ENCODE results near the gene ZMYND19. TPM values are rescaled to one million over a fixed set of nuclear protein-coding genes. Genes with fewer than 3 reads are reported as not detected.
A peak's percentile ranks its signal among the peaks of the same experiment; 100 is the strongest.

Gene ZMYND19
- total RNA-seq, 1 donor from 2014 or later = 11.6 TPM

GRCh38 chr9:137612741-137613142 lies 22.4 kb upstream of the ZMYND19 start:
- Histone ChIP-seq H3K9me3 (replicated peaks) (no peaks in the 10 kb centered on the region), H3K4me3 (no peak overlapping the region), H3K27ac (replicated peaks) (peak overlapping the region; percentile 59), H3K4me1 (peaks cover 46% of the 10 kb centered on the region), H3K36me3 (peaks cover 37% of the 10 kb centered on the region), H3K27me3 (ENCODE audit: low read depth) (no peaks in the 10 kb centered on the region)
- DNase-seq = no peak
- intact Hi-C loops (cut with micrococcal nuclease) = no loop called here
- no peak for TF ChIP-seq CTCF (IDR thresholded peaks at IDR 0.05; ENCODE audit: borderline replicate concordance)

GRCh38 chr9:137611623-137612609 lies 21.6 kb upstream of the ZMYND19 start:
- Histone ChIP-seq H3K9me3 (replicated peaks) (no peaks in the 10 kb centered on the region), H3K27ac (replicated peaks) (peak overlapping the region; percentile 59), H3K4me3 (no peak overlapping the region), H3K27me3 (ENCODE audit: low read depth) (no peaks in the 10 kb centered on the region), H3K36me3 (peaks cover 37% of the 10 kb centered on the region), H3K4me1 (peaks cover 46% of the 10 kb centered on the region)
- intact Hi-C loops (cut with micrococcal nuclease) = no loop called here
- DNase-seq = no peak
- TF ChIP-seq CTCF (IDR thresholded peaks at IDR 0.05; ENCODE audit: borderline replicate concordance) = no peak

DNA sequence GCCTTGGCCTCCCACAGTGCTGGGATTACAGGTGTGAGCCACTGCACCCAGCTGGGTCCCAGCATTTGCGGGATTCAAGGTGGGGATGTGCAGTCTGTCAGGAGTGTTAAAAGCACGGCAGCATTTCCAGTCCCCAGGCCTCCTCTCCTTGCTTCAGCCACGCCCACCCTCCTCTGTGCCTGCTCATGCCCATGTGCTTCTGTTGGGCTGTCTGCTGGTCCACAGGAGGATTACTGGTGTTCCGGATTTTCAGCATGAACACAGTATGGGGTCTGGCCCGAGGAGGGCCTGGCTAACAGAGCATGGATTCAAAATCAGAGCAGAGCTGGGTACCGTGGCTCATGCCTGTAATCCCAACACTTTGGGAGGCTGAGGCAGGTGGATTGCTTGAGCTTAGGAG lies 20.6 kb upstream of the ZMYND19 start:
- H3K27ac ChIP-seq (replicated peaks) = no peak overlapping the region
- no peak for TF ChIP-seq CTCF (IDR thresholded peaks at IDR 0.05; ENCODE audit: borderline replicate concordance)
- intact Hi-C loops (cut with micrococcal nuclease) = no loop called here
- DNase-seq = no peak
- H3K4me3 ChIP-seq = no peak overlapping the region
- H3K27me3 ChIP-seq (ENCODE audit: low read depth) = no peaks in the 10 kb centered on the region
- H3K9me3 ChIP-seq (replicated peaks) = no peaks in the 10 kb centered on the region
- peaks cover 53% of the 10 kb centered on the region for H3K4me1 ChIP-seq
- H3K36me3 ChIP-seq = peaks cover 31% of the 10 kb centered on the region

DNA sequence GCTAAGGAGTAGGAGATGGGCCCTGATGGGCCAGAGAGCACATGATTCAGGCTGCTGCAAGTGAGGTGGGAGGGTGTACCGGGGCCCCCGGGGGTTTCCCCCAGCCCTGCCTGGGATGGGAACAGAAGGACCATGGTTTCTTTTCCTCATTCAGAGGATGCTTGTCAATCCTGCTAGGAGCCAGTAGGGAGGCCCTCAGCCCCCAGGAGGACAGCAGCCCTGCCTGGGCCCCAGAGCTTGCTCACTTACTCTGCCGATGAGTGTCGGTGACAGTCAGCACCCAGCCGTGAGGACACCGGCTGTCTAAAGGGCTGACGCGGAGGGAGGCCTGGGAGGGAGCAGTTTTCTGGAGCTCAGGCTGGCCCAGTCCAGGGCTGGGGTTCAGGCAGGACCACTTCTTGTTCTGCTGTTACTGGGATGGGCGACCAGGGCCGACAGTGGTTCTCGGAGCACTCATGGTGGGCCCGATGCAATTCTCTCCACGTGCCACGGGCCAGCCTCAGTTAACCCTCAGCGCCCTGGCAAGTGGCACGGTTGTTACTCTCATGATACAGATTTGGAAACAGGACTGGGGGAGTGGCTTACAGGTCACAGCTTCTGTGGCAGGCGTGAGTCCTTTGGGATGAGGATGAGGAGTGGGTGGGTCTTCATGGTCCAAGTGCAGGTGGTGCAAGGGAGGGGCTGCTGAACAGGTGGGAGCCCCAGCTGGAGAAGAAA lies 17.0 kb upstream of the ZMYND19 start:
- no peak for TF ChIP-seq CTCF (IDR thresholded peaks at IDR 0.05; ENCODE audit: borderline replicate concordance)
- DNase-seq = no peak
- Histone ChIP-seq H3K4me3 (peak overlapping the region; percentile 94), H3K27ac (replicated peaks) (peak overlapping the region; percentile 95), H3K4me1 (peaks cover 57% of the 10 kb centered on the region), H3K36me3 (peaks cover 4% of the 10 kb centered on the region), H3K9me3 (replicated peaks) (no peaks in the 10 kb centered on the region), H3K27me3 (ENCODE audit: low read depth) (no peaks in the 10 kb centered on the region)
- intact Hi-C loops (cut with micrococcal nuclease) = no loop called here

GRCh38 chr9:137606734-137607138 lies 16.4 kb upstream of the ZMYND19 start:
- peaks cover 51% of the 10 kb centered on the region for H3K4me1 ChIP-seq
- DNase-seq = no peak
- H3K9me3 ChIP-seq (replicated peaks) = no peaks in the 10 kb centered on the region
- peak overlapping the region; percentile 94 for H3K4me3 ChIP-seq
- H3K27ac ChIP-seq (replicated peaks) = peak overlapping the region; percentile 95
- TF ChIP-seq CTCF (IDR thresholded peaks at IDR 0.05; ENCODE audit: borderline replicate concordance) = no peak
- no peaks in the 10 kb centered on the region for H3K27me3 ChIP-seq (ENCODE audit: low read depth)
- intact Hi-C loops (cut with micrococcal nuclease) = no loop called here
- H3K36me3 ChIP-seq = peaks cover 4% of the 10 kb centered on the region

Data from left ventricle myocardium inferior (tissue), 1 donor.